Stimulated activated CD8-positive, alpha-beta memory T cell treated with anti-CD3 and anti-CD28 coated beads, Interleukin-15, amount 100 ng/mL, for 24 hours (primary cell): ENCODE measurements around the gene CD5L.

Source experiments
- DNase-seq: peaks from one replicate; pipeline ENCODE4 v3.0.0-alpha.2; 2020; ENCODE audit warnings: low read depth

Gene CD5L

GRCh38 chr1:157841708-157842107 lies at the start of gene CD5L:
Gene CD5L (minus strand): TSS chr1:157841808. CDS start chr1:157841701, 107 bp downstream.
- no peak for DNase-seq

DNA sequence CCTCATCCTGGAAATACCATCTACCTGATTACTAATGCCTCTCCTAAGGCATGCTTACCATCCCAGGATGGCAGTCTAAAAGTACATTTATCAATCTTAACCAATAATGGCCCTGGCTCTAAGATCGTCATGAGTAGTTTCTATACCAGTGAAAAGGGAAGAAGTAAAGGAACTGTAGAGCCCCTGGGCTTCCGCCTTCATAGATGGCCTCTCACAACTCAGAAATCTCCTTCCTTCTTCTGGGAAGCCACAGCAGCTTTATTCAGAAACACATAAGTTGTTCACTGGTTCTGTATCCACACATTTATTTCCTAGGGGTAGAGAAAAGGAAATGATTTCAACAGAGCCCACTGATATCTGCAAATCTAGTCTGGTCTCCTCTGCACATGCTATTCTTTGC lies 41.0 kb upstream of the CD5L start:
- no peak for DNase-seq

DNA sequence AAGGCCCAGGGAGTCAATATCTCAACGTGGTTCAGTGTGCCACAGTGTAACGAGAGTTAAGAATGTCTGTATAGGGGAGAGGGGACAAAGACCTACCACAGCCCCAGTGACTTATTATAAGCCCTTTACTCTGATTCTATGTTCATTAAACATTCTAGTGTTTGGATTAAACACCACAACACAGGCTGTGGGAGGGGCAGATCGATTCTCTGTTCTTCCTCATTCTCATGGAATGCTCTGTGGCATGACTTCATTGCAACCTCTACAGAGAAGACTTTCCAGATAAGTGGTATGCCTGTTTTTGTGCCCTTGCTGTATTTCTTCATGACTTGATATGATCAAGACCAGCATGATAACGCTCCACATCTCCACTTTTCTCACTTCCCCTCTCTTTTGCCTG lies 39.0 kb upstream of the CD5L start:
- no peak for DNase-seq

DNA sequence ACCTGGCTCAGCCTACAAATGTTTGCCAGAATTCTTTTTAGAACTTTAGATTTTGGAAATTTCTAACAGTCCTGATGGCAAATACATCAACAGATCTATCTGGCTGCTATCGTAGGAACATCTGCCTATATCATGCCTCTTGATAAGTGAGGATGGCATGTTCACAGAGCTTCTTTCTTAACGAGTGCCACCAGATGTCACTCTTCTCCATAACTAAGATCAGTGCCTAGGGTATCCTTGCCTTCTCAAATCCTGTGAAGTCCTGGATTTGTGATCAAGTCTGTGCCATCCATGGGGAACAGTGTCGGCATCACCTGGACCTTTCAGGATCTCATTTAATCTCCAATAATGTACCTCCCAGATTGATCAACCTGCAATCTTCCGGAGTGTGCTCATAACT lies 36.5 kb upstream of the CD5L start:
- DNase-seq, result no peak

DNA sequence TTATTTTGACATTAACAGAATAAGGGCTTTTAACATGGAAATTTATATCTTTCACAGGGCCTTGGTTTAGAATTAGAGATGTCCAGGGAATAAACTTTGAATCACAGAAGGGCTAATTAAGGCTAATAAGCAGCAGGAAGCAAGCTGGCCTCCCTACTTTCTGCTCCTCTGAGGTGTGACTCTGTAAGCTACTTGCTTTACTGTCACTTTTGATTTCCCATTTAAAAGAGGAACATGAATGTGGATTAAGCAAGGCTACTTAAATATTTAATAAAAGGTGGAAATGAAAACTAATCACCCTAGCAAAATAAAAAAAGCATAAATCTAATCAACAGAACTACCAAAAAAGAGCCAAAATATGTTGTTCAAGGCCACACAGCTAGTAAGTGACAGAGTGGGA lies 28.9 kb upstream of the CD5L start:
- DNase-seq, result no peak

DNA sequence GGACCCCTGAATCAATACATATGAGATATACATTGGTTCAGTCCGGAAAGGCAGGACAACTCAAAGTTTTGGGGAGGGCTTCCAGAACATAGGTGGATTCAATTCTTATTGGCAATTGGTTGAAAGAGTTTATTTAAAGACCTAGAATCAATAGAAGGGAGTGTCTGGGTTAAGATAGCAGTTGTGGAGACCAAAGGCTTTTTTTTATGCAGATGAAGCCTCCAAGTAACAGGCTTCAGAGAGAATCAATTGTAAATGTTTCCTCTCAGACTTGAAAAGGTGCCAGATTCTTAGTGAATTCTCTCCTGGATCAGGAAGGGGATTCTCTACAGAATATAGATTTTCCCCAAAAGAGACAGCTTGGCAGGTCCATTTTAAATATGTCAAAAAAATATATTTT lies 27.0 kb upstream of the CD5L start:
- no peak for DNase-seq

DNA sequence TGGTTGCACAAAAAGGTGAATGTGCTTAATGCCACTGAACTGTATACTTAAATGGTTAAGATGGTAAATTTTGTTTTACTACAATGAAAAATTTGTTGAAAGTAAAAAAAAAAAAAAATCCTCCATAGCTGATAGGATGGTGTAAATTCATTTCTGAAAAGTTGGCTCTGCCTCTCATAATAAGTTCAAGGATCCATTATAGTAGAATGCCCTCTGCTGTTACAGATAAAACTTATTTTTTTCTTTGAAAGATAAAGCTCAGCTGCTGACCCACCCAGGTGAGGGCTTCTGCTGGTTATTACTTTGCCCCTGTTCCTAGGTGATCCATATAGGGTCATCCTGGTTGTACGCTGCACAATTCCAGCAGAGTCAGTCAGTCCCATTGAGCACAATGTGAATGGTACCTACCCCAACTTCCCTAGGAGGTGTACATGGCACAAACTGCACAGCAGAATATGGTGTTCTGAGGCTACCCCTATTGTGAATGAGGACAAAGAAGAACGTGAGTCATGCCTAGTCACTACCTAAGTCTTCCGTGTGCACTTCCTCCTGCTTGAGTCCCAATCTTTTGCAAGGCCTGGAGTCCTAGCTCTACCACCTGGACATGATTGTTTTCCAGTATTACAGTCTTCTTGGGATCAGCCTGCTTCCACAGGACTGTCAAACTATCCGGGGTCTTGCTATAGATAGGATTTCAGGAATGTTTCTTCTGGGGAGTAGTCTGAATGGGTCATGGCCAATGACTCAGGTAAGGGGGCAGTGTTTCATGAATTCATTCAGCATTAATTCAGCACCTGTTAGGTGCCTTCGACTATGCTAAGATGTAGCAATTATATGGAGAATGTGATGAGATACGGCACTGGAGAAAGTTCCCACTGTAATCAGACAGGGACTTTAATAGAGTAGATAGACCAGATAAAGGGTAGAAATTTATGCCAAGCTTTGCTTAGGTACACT lies 20.8 kb upstream of the CD5L start:
- no peak for DNase-seq

- DNase-seq, result no peak
These were observed 14.9 kb upstream of the CD5L start for GRCh38 chr1:157856538-157856937.

GRCh38 chr1:157852476-157852875 lies 10.9 kb upstream of the CD5L start:
- DNase-seq, result no peak

DNA sequence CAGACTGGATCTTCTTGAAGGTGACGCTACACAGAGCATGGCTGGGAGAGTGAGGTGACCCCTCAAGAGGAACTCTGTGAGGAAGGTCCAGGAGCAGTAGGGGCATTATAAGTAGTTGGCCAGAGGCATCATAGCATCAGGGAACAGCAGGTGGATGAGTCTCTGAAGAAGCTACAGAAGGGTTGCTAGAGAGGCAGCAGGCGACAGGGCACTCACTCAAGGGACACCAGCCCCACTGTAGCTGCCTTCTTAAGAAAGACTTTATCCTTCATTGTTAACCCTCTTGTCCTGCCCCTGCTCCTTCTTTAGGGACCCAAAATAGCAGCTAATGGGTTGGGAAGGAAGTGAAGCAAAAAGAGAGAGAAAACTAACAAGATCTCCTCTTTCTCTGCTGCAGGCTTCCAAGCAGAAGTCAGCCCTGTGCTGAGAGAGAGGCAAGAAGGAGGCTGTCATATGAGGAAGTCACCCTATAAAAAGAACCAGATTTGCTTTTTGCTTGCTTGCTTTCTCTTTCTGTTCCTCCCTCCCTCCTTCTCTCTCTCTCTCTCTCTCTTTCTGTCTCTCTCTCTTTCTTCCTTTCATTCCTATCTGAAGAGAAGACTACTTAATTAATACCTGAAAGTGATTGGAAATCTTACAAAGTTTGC lies 7.7 kb upstream of the CD5L start:
- no peak for DNase-seq

DNA sequence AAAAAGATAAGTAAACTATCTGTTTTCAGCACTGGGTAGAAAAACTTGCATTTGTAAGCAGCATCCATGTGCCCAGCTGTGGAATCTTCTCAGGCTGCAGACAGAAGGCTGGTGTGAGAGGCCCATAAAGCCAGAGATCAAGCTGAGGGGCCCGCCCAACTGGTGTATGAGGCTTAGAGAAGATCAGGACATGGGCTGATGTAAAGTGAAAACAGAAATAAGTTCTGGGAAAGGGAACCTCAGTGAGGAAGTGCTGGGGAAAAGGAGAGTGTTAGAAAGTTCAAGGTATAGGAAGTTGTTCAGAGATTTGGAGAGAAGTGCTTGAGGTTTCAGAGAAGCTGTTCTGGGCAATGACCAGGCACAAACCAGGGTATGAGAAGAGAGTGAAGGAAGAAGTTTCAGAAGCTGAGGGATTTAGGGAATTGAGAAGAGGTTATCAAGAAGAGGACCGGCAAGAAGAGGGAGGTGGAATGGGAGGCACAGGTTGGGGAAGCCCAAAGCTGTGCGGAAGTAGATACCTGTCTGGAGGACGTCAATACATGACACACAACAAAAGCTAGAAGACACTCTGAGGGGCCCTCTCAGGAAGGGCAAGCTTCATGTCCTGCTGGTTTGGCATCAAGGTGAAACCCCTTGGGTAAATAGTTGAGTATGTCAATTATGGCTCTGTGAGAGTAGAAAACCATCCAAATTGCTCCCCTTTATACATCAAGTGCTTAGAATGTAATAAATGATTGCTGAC lies 2.7 kb upstream of the CD5L start:
- DNase-seq, result no peak

DNA sequence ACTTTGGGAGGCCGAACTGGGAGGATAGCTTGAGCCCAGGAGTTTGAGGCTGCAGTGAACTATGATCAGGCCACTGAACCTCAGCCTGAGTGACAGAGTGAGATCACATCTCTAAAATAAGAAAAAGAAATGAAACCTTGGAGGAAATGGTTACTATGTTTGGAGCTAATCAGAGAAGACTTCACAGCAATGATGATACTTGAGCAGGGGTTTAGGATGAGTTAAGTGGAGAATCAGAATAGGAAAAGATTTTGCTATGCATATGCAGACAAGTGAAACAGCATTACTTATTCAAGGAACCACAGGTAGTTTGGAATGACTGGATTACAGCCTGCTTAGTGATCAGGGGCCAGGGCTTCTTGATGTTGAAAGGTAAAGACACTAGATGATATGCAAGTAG lies 1.3 kb upstream of the CD5L start:
- no peak for DNase-seq

GRCh38 chr1:157838966-157839365 lies 2.6 kb downstream of the CD5L start:
- no peak for DNase-seq

GRCh38 chr1:157834430-157834829 lies 7.2 kb downstream of the CD5L start:
- no peak for DNase-seq

DNA sequence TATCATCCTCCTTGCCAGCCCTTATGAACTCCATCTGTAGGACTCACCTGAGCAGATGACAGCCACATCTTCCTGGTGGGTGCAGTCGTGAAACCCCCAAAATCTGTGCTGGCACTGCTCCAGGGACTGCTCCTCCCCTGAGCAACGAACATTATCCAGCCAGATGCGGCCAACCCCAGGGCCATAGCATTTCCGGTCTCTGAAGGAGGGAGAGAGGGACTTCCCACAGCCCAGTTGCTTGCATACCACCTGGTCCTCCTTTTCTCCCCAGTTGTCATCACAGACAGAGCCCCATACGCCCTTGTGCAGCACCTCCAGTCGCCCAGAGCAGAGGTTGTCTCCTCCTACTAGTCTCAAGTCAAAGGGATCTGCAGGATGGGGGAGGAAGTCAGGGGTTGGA lies 8.5 kb downstream of the CD5L start:
- no peak for DNase-seq

DNA sequence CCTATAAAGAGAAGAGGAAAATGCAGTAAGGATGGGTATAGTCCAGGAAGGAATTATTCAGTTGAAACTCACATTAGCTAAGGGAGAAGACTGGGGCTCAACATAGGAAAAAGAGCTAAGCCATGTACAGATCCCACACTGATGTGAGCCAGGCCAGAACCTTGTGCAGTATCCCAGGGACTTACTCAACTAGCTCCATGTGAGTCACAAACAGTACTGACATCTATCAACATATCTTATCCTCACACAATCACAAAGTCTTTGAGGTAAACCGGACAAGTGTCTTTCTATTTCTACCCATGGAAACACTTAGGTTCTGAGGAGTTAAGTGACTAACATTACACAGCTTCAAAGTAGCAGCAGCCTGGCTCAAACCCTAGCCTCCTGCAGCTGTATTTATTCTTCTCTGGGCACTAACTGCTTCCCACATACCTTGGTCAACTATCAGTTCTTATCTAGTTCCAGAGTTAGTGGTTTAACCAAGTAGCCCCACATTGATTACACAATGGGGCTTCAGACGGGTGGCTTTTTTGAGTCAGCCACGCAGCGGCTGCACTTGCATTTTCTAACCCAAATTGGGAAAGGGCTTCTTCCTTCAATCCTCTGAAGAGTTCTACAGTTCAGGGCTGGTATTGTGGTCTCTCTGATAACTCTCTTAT lies 9.5 kb downstream of the CD5L start:
- DNase-seq, result no peak

DNA sequence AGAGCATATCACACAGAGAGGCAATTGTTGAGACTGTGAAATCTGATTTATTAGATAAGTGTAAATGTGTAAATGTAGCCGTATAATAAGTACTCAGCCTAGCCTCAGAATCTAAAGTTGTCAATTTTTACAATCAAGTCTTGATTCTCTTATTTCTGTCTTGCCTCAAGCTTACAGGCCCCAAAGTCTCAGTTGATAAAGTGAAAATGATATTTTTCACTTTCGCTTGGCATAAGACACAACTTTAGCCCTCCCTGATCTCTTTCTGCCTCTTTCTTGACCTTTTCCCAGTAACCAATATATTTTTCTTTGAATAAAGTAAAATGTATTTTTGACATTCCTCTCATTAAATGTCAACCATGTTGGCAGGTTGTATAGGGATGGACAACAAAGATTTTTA lies 10.7 kb downstream of the CD5L start:
- DNase-seq, result no peak

GRCh38 chr1:157829711-157830110 lies 11.9 kb downstream of the CD5L start:
- DNase-seq, result no peak

DNA sequence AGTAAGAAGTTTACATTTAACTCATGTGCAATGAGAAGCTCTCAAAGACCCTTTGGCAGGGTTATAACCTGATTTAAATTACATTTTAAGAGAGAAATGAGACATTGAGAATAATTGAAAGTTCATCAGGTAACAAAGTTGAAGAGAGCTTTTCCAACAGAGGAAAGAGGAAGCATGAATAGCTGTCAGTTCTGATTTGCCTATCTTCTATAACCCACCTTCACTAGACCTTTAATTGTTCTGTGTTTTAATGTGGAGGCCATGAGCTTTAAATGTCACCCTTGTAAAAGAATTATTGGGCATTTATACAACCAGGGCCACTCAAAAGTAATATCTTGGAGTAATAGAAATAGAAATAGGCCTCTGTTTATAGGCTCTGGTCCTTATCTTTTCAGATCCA lies 12.4 kb downstream of the CD5L start:
- DNase-seq, result no peak

DNA sequence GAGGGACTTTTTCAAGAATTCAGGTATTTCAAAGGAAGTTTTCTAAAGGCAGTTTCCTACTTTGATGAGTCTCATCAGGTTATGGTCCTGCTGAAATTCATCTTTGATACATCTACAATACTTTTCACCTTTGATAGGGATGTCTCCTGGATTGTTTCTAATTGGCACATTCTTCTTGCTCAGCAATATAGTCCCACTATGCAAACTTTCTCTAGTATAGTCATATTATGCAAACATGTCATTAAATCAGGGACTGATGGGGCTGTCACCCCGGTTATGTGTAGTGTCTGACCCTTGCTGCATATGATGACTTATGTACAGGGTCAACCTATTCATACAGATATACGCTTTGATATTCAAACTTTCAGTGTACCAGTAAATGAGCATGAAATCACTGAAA lies 21.3 kb downstream of the CD5L start:
- no peak for DNase-seq

DNA sequence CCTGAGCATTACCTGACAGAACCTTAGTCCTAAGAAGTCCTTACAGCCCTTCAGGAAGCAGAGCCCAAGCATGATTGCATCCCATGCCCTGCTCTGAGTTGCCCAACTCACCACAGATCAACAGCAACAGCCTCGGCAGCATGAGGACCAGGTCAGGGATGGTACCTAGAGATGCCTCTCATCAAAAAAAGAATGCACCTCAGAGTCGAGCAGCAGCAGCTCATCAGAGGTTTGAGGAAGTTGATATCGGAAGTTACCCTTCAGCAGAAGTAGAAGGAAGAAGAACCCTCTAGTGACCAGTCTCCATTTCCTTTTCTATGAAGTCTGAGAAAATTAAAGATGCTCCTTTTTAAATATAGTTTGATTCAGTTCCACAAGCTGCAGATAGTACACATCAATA lies 21.7 kb downstream of the CD5L start, which contains the start of gene FCRL1:
Gene FCRL1 (minus strand): TSS at position 225 of the 400 bp plus-strand sequence. CDS start 83 bp downstream, at position 142.
- no peak for DNase-seq

- DNase-seq, result no peak
These were observed 22.4 kb downstream of the CD5L start for GRCh38 chr1:157819215-157819614.
